DMS 273 (cell line): ENCODE measurements around the gene SIRT2.
"Not testable (repeated sequence)": the region's sequence is repeated elsewhere in the genome, so short reads cannot be mapped to it uniquely, and the experiment has no call there.

Source experiments
- DNase-seq: peaks from one replicate; lab custom pipeline; 2025; ENCODE audit not compliant: unreplicated experiment; lab: John Stamatoyannopoulos, UW

The SIRT2 gene

DNA sequence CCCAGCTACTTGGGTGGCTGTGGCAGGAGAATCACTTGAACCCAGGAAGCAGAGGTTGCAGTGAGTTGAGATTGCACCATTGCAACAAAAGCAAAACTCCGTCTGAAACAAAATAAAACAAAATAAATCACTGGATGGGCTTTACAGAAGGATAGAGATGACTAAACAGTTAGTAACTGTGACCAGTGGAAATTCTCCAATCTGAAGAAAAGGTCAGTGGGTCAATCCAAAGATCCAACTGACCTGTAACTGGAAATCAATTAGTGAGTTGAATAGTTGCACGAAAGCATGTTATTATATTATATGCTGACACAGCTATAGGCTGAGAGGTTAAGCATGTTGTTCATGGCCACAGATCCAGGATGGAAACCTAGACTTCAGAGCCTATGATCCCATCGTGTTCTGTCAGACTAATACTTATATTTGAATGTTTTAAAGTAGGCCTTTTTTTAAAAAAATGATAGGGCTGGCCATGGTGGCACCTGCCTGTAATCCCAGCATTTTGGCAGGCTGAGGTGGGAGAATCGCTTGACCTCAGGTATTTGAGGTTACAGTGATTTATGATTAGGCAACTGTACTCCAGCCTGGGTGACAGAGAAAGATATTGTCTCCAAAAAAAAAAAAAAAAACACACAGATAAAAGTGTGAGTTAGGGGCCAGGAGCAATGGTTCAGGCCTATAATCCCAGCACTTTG, 69.2 kb downstream of the SIRT2 start:
- DNase-seq = no peak

DNA sequence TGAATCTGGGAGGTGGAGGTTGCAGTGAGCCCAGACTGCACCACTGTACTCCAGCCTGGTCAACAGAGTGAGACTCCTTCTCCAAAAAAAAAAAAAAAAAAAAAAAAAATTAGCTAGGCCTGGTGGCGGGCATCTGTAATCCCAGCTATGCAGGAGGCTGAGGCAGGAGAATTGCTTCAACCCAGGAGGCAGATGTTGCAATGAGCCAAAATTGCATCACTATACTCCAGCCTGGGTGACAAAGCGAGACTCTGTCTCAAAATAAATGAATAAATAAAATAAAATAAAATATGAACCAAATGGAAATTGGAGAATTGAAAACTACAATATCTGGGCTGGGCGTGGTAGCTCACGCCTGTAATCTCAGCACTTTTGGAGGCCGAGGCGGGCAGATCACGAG, 70.2 kb downstream of the SIRT2 start:
- not testable (repeated sequence) for DNase-seq
